Limb (tissue), 2 donors: Measurements from ENCODE around the gene RPL13.

Experiments
- DNase-seq, 2 donors: peaks; one replicate each; pipeline ENCODE4 v3.0.0-alpha.2; 2016; ENCODE audit errors: extremely low spot score in 2 of 2

Gene RPL13

DNA sequence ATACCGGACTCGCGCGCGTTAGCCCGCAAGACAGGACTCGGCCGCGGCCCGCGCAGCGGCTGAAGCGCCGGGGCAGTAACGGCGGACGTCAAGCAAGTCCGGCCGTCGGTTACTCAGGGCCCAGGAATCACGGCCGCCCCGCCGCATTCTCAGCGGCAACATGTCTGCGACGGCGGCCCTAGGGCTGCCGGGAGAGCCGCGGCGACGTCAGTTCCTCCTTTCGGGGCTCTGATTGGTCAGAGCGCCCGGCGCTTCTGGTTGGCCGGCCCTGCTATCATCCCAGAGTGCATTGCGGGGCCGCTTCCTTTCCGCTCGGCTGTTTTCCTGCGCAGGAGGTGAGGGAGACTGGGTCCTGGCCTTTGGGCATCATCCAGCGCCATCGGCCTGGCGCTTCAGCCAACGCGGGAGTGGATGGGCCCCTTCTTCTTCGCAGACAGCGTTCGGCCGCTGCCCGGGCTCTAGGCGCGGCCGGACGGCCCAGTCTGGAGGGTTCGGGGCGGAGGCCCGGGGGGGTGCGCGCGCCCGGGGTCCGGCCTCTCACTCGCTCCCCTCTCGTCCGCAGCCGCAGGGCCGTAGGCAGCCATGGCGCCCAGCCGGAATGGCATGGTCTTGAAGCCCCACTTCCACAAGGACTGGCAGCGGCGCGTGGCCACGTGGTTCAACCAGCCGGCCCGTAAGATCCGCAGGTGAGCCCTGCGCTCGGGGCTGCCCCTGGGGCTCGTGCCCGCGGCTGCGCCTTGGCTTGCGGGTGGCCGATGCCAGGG is at the start of gene RPL13:
TSS of gene RPL13 (plus strand) at position 305 of the 764 bp plus-strand sequence. CDS start at position 583, 278 bp downstream.
- peak; percentile 93 to 95 for DNase-seq

DNA sequence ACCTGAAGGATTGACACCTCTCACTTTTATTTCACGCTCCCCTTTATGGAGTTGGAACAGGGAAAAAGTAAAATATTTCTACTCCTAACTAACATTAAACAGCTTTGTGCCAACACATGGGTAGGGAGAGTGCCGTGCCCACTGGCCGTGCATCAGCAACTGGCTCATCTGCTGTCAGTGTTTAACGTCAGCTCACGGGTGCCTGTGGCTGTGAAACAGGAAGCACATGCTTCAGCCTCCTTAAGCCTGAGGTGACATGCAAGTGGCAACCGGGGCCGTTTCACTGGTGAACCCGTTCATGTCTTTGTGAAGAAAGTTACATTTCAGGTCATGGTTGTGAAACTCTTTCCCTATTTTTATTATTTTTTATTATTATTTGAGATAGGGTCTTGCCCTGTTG is 49.1 kb upstream of the RPL13 start:
- DNase-seq = no peak

DNA sequence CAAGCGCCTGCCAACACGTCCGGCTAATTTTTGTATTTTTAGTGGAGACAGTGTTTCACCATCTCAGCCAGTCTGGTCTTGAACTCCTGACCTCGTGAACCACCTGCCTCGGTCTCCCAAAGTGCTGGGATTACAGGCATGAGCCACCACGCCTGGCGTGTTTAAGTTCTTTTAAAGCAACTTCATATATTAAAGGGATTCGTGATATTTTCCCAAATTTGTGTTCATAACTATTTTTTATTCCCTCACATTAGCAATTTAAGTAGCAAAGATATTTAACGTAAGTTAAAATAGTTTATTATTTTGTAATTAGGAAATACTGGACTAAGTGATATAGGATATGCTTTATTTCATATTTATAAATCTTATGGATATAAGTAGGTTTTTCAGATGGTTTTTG is 48.0 kb upstream of the RPL13 start:
- no peak for DNase-seq

DNA sequence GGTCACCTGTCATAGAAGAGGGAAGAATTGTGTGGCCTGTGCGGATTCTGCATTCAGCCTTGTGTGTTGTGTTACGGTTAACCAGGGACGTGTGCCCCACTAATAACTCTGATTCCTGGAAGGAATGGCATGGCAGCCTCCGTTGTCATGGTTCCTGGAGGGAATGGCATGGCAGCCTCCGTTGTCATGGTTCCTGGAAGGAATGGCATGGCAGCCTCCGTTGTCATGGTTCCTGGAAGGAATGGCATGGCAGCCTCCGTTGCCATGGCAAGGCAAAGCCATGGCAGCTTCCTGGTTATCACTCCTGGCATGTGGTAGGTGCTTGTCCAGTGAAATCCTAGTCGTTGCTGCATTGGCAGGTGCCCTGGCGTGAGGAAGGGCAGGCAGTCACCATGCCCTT is 43.4 kb upstream of the RPL13 start:
- DNase-seq = no peak

DNA sequence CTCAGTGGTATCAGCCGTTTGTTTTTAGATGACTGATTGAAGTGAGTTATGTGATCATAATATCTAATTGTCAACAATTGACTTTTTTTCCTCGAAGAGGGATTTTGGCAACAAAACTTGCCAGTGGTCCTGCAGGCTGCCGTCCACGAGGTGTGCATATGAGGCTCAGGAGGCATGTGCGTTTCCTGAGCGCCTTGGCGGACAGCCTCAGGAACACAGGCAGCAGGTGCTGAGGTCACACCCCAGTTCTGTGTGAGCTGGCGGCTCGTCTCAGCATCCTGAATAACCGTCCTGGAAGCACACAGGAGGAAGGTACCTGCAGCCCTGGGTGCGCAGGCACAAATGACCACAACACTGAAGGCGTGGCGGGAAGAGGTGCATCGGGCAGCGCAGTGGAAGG is 40.6 kb upstream of the RPL13 start:
- no peak for DNase-seq

DNA sequence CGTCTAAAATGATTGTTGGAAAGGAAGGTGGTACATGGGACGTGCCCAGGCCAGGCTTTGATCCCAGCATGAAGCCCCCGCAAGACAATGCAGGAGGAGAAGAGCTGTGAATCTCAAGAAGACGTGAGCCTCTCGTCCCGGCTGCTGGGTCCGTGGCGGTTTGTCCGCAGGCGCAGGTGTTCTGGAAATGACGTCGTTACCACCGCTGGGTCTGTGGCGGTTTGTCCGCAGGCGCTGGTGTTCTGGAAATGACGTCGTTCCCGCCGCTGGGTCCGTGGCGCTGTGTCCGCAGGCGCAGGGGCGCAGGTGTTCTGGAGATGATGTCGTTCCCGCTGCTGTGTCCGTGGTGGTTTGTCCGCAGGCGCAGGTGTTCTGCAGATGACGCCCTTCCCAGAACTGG is 38.2 kb upstream of the RPL13 start:
- DNase-seq = no peak

DNA sequence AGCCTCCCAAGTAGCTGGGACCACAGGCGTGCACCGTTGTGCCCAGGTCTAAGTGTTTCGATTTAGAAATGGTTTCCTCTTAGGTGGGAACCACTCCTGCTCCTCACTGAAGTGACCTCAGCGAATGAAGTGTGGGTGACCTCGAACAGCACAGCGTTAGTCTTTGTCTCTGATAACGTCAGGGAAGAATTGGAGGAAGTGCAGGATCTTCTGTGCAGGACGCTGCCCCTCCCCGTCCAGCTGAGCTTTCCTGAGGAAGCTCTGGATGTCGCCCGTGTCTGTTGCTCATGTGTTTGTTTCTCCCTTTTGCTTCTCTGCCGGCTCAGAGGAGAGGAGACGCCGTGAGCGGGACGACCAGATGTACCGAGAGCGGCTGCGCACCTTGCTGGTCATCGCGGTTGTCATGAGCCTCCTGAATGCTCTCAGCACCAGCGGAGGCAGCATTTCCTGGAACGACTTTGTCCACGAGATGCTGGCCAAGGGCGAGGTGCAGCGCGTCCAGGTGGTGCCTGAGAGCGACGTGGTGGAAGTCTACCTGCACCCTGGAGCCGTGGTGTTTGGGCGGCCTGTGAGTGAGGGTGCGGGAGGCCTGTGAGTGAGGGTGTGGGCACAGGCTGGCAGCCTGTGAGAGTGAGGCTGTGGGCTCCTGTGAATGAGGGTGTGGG is 36.7 kb upstream of the RPL13 start:
- no peak for DNase-seq

DNA sequence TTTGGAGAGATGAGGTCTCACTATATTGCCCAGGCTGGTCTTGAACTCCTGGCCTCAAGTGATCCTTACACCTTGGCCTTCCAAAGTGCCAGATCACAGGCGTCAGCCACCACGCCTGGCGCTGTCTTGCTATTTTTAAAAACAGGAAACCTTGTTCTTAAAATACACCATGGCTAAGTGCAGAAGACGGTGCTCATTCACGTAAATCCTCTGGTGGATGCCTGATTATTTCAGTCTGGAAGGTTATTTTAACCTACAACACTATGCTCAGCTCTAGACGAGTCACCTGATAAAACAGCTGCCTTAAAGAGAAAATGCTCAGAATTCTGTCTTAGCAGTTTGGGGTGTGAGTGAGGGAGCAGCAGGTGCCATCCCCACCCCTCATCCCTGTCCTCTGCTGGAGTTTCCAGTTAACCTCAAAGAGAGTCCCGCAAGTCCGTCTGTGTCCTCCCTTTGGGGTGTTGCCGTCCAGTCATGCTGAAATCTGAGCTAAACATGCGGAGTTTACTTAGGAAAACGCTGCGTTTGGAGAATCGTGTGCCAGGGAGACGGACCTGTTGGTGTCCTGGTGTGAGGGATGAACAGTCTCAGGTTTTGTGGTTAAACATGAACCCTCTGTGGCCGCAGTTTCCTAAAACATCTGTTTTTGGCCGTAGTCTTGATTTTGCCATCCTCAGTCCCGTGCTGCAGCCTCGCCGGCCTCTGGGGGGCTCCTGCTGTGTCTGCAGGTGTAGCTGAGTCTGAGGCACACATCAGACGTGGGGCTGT is 35.2 kb upstream of the RPL13 start:
- DNase-seq = no peak

DNA sequence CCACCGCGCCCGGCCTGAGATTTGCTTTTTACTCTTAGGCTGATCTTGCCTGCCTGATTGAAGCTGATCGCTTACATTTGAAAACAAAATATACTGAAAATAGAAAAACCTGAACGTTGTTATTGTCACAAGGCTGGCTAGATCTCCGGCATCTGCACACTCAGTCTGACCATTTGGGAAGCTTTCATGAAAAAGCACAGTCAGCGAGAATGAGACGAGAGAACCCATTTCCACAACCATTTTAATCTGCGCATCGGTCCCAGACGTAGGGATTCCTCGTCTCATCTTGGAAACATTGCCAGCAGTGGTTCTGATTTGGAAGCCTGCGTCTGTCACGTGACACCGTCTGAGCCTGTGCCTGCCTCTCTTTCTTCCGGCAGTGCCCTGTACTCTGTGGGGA is 31.4 kb upstream of the RPL13 start:
- DNase-seq = no peak

DNA sequence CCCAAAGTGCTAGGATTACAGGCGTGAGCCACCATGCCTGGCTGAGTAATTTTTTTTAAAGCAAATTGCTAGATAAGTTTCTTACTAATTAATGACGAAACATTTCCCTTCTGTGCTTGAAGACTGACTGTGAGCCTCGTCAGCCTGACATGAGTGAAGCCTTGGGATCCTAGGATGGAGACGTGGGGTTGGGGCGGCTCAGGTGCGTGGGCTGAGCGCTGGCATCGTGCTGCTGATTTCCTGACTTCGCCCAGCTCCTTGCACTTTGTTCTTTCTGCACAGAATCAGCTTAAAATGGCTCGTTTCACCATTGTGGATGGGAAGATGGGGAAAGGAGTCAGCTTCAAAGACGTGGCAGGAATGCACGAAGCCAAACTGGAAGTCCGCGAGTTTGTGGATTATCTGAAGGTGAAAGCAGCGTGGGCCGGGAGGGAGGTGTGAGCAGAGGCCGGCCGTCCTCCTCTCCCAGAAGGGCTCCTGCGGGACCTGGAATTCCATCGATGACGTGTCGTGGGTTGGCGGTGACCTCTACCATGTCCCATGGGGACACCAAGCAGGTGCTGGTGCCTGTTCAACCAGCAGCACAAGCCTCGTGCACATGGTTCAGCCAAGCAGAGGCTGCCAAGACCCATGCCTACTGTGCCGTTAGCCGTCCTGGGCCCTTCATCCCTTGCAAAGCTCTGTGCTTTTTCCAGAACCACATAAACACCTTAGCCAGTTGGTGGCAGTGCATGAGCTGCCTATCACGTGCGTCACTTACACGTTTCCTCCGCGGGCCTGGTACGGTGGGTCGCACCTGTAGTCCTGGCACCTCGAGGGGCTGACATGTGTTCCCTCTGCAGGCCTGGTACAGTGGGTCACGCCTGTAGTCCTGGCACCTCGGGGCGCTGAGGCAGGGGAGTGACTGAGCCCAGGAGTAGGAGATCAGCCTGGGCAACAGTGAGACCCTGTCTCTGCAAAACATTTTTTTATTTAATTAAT is 29.8 kb upstream of the RPL13 start:
- DNase-seq = no peak

DNA sequence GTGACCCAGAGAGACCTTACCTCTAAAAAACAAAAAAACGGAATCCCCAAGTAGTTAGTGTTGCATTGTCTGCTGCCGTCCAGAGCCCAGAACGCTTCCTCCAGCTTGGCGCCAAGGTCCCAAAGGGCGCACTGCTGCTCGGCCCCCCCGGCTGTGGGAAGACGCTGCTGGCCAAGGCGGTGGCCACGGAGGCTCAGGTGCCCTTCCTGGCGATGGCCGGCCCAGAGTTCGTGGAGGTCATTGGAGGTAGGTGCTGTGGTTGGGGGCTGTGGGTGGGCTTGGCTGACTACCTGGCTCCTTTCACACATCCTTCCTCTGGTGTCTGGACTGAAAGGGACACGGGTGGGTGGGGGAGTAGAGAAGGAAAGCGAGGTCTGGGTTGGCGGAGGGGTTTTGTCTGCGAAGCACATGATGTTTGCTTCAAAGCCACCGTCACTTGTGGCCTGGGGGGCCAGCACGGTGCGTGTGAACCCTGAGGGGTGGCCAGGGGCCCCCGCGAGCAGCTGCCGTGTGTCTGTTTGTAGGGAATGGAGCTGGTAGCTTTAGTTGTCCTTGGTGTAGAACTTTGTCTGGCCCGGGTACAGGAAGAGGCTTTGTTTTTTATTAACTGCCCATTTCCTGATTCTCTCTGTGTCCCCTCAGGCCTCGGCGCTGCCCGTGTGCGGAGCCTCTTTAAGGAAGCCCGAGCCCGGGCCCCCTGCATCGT is 28.5 kb upstream of the RPL13 start:
- no peak for DNase-seq

DNA sequence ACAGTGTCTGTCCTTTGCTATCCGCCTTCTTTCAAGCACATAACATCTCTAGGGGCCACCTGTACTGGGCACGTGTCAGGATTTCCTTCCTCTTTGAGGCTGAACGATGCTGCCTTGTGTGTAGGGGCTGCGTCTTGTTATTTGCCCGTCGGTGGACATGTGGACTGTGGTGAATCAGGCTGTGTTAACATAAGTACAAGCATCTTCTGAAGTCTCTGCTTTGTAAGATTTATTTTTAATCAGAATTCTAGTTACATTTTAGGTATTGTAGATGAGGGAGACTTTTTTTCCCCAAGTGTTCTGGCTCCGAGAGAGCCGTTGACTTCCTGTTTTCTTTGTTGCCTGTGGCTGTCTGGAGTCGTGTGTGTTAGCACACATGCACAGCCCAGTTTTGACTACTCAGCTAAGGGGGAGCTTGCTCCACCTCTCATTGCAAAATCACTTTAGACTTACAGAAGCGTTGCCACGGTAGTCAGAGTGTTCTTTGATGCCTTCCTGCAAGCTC is 26.2 kb upstream of the RPL13 start:
- no peak for DNase-seq

DNA sequence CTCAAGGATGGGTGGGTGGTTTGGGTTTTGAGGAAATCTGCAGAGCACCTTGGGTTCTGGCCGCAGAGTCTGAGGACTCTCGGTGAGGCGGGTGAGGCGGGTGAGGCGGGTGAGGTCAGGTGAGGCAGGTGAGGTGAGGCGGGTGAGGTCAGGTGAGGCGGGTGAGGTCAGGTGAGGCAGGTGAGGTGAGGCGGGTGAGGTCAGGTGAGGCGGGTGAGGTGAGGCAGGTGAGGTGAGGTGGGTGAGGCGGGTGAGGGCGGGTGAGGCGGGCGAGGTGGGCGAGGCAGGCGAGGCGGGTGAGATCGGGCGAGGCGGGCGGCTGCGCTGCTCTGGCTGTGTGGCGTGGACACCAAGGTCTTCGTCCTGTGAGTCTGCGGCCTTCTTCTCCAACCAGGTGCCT is 24.1 kb upstream of the RPL13 start:
- DNase-seq = no peak

DNA sequence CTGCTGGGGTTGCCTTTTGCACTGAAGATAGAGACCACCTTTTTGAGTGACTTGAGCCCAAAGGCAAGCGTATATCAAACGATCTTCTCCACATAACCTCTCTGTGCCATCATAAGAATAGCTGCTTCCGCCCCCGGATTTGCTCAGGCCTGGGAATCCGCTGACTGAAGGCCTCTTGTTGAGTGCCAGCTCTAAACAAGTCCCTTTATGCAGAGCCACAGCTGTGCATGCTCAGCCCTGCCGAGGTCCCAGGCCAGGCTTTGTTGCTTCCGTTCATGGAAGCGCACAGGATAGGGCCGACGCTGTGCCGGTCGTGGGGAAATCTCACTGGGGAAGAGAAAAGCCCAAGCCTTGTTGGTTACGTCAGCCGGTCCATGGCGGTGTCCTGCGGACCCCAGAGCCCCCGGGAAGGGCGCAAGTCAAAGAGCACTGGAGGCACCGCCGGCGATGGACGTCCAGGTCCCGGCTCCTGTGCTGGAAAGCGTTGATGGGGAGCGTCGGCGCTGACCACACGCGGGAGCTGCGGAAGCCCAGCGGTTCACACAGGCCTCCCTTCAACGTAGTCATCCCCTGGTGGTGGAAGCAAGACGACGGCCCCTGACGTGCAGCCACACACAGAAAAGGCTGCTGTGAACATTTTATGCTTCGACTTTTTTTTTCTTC is 23.5 kb upstream of the RPL13 start:
- DNase-seq = no peak

DNA sequence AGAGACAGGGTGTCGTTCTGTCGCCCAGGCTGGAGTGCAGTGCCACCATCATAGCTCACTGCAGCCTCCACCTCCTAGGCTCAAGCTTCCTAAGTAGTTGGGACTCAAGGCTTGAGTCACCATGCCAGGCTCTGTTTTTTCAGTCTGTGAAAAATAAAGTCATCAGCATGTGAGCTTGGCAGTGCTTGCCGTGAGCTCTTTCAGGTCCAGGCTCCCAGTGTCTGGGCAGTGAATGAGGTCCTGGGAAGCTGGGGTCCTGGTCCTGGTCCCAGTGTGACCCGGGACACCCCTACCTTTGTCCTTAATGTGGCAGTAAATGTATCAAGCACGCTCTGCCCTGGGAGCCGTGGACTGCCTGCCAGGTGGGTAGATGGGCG is 22.9 kb upstream of the RPL13 start:
- no peak for DNase-seq

DNA sequence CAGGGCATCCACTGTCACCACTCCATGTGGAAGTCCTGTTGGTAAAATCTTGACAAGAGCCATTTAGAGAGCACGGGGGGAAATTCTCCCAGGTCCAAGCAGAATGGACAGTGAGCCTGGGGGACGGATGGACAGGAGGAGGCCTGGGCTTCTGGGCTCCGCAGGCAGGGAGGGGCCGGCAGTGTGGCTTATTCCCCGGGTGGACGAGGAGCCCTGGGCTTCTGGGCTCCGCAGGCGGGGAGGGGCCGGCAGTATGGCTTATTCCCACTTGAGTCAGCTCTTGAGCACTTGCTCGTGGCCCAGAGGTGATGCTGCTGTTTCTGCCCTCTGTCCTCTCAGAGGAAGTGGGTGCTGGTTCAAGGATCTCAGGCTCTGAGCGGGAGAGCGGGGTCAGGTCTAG is 22.2 kb upstream of the RPL13 start:
- DNase-seq = no peak

DNA sequence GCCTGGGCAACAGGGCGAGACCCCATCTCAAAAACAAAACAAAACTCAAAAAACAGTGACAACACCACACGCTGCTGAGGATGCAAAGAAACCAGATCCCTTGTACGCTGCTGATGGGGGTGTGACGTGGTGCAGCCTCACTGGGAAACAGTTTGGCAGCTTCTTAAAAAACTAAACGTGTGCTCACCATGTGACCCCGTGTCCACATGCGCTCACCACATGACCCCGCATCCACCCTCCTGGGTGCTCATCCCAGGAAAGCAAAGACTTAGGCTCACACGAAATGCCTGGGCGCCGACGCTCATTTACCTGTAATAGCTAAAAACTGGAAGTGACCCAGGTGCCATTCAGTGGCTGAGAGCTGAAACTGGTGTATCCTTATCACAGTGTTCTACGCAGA is 19.9 kb upstream of the RPL13 start:
- no peak for DNase-seq

DNA sequence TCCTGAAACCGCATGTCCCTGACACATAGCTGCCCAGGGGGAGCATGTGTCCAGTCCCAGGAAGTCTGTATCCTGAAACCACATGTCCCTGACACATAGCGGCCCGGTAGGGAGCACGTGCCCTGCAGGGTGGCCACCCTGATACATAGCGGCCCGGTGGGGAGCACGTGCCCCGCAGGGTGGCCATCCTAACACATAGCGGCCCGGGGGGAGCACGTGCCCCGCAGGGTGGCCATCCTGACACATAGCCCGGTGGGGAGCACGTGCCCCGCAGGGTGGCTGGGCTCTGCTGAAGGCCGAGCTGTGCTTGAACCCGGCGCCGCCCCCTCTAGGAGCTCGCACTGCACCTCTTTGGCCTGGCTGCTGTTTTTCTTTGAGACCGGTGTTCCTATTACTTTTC is 18.7 kb upstream of the RPL13 start:
- DNase-seq = no peak

DNA sequence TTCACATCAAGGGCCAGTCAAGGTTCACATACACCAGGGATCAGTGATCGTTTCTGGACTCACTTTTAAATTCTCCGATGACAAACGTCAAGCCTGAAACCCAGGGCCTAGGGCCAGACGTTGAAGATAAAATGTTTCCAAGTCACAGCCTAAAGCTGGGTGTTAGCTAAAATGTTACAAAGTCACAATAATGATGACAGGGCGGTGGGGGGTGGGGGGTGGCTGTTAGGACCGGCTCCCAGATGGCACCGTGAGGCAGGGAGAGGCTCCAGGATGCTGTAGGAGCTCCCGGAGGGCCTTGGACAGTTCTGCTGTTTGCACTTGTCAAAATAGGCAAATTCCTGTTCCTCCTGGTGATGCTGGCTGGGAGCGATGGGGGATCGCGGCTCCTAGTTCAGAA is 16.4 kb upstream of the RPL13 start:
- no peak for DNase-seq

DNA sequence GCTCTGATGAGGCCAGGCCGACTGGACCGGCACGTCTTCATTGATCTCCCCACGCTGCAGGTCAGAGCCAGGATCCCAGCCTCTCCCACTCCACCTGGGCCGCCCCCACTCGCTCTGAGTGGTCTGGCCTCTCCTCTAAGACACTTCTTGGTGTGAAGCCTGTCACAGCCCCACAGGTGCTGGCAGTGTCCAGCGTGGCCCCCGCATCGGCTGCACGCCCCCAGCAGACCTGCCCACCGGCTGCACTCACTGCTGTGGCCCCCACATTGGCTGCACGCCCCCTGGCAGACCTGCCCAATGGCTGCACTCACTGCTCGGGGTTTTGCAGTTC is 15.8 kb upstream of the RPL13 start:
- no peak for DNase-seq
